22Rv1 (cell line): ENCODE data around the gene SLC2A8.

ENCODE experiments used
- CTCF ChIP-seq: fragments of 450-650 bp; IDR thresholded peaks from 2 replicates; pipeline ENCODE4 v1.5.1; 2017; ENCODE audit warnings: mild to moderate bottlenecking
- ZFX ChIP-seq: fragments of 450-650 bp; IDR thresholded peaks from 2 replicates; pipeline ENCODE4 v1.6.1; 2017; ENCODE audit warnings: antibody characterized with exemption, borderline replicate concordance

GRCh38 chr9:127390563-127390962, 6.4 kb upstream of the SLC2A8 start:
- TF ChIP-seq ZFX (no peak), CTCF (no peak)
